A549 (cell line): ENCODE measurements around the gene NUDT9.

Source experiments
- BHLHE40 ChIP-seq: IDR thresholded peaks from 2 replicates; pipeline ENCODE4 v1.6.1; 2012; ENCODE audit warnings: low read depth, low read length, inconsistent platforms
- CEBPB ChIP-seq, 2 experiments: fragments of >200 bp in 1 of 2; sonication (Bioruptor Twin) in 1 of 2; formaldehyde crosslinking in 1 of 2; IDR thresholded peaks; 2 replicates each; pipeline ENCODE4 v1.6.1; 2012 to 2016
- CTCF ChIP-seq: fragments of >200 bp; sonication (Bioruptor Twin); formaldehyde crosslinking; IDR thresholded peaks from 3 replicates; pipeline ENCODE4 v1.5.1; 2016
- E2F6 ChIP-seq: IDR thresholded peaks from 2 replicates; pipeline ENCODE4 v1.6.1; 2012; ENCODE audit warnings: low read depth, borderline replicate concordance
- HMGXB4 ChIP-seq: fragments of 250-450 bp; sonication (Bioruptor Pico); IDR thresholded peaks from 2 replicates; pipeline ENCODE4 v1.5.0; 2021; ENCODE audit warnings: mild to moderate bottlenecking, moderate library complexity, borderline replicate concordance
- JUNB ChIP-seq: fragments of >200 bp; sonication (Bioruptor Twin); formaldehyde crosslinking; IDR thresholded peaks from 2 replicates; pipeline ENCODE4 v1.6.1; 2016
- NFE2L2 ChIP-seq: fragments of 150-350 bp; conservative IDR thresholded peaks from 2 replicates; pipeline ENCODE4 v1.6.1; 2014; ENCODE audit warnings: low read length
- NR3C1 ChIP-seq: fragments of >200 bp; sonication (Bioruptor Twin); formaldehyde crosslinking; IDR thresholded peaks from 3 replicates; pipeline ENCODE4 v1.6.1; 2017
- PHF8 ChIP-seq: fragments of 200-600 bp; sonication (generic); IDR thresholded peaks from 2 replicates; pipeline ENCODE4 v1.6.1; 2016; ENCODE audit warnings: low read depth, mild to moderate bottlenecking, antibody characterized with exemption, moderate library complexity, borderline replicate concordance
- POLR2A ChIP-seq: IDR thresholded peaks from 2 replicates; pipeline ENCODE4 v1.6.1; 2012; ENCODE audit warnings: mild to moderate bottlenecking, low read length
- RAD21 ChIP-seq, 2 experiments: fragments of >200 bp in 1 of 2; sonication (Bioruptor Twin) in 1 of 2; formaldehyde crosslinking in 1 of 2; IDR thresholded peaks in 1 of 2; conservative IDR thresholded peaks in 1 of 2; 2 replicates in 1 of 2; 3 replicates in 1 of 2; pipeline ENCODE4 v1.6.1; 2012 to 2018; ENCODE audit warnings: inconsistent platforms in 1 of 2
- REST ChIP-seq: fragments of 200-600 bp; sonication (generic); IDR thresholded peaks from 2 replicates; pipeline ENCODE4 v1.6.1; 2016; ENCODE audit warnings: antibody characterized with exemption, mild to moderate bottlenecking, moderate library complexity

- no peak for TF ChIP-seq BHLHE40
- no peak for TF ChIP-seq JUNB
- TF ChIP-seq RAD21 (conservative IDR thresholded peaks at IDR 0.05 in 1 of 2, IDR thresholded peaks at IDR 0.05 in 1 of 2) = no peak
- TF ChIP-seq E2F6 = no peak
- TF ChIP-seq CTCF = no peak
- TF ChIP-seq REST = no peak
- no peak for TF ChIP-seq NFE2L2
- TF ChIP-seq POLR2A = no peak
- TF ChIP-seq NR3C1 = no peak
- TF ChIP-seq CEBPB (IDR thresholded peaks at IDR 0.05) = no peak
- TF ChIP-seq HMGXB4 (CRISPR knock-in tag) = no peak
- no peak for TF ChIP-seq PHF8
Observed at GRCh38 chr4:87476934-87477333, 54.6 kb downstream of the NUDT9 start.
